Gastrocnemius medialis (tissue), 4 donors: ENCODE measurements around the gene ENPP3.

Source experiments
- CTCF ChIP-seq, 5 experiments: fragments of 450-650 bp in 3 of 5; fragments of 200-600 bp in 2 of 5; sonication (generic) in 2 of 5; IDR thresholded peaks in 4 of 5; conservative IDR thresholded peaks in 1 of 5; 1 replicate in 4 of 5; 2 replicates in 1 of 5; pipeline ENCODE4 v1.5.1; 2016 to 2019; ENCODE audit warnings: antibody characterized with exemption in 5 of 5, mild to moderate bottlenecking in 3 of 5, moderate library complexity in 3 of 5
- POLR2A ChIP-seq, 2 donors: fragments of 450-650 bp; IDR thresholded peaks; one replicate each; pipeline ENCODE4 v1.6.1; 2017; ENCODE audit warnings: antibody characterized with exemption in 2 of 2, mild to moderate bottlenecking in 2 of 2, moderate library complexity in 2 of 2

GRCh38 chr6:131656667-131657066 lies 19.6 kb downstream of the ENPP3 start:
- TF ChIP-seq CTCF (IDR thresholded peaks at IDR 0.05 in 4 of 5, conservative IDR thresholded peaks at IDR 0.05 in 1 of 5): no peak
- TF ChIP-seq POLR2A (IDR thresholded peaks at IDR 0.05): no peak
